SU-DHL-6 (cell line): ENCODE results near the gene SMAD3.

ENCODE experiments used
- H2AFZ ChIP-seq: fragments of 200-600 bp; sonication (generic); 2 replicates; pipeline ENCODE4 v1.6.1; 2014; ENCODE audit warnings: low read depth, mild to moderate bottlenecking, moderate library complexity, mixed read lengths, antibody characterized with exemption, low read length; ENCODE audit not compliant: severe bottlenecking
- H3F3A ChIP-seq: fragments of 200-600 bp; shearing (Covaris generic); 2 replicates; pipeline ENCODE4 v1.6.0; 2016; ENCODE audit warnings: antibody characterized with exemption, mild to moderate bottlenecking; ENCODE audit not compliant: insufficient read depth
- H3K27ac ChIP-seq: fragments of 200-600 bp; sonication (generic); 2 replicates; pipeline ENCODE4 v1.5.1; 2016; ENCODE audit warnings: low read depth, mild to moderate bottlenecking, low read length, moderate library complexity, mixed read lengths
- H3K27me3 ChIP-seq: fragments of 200-600 bp; sonication (generic), shearing (Covaris generic); 2 replicates; pipeline ENCODE4 v1.6.0; 2014; ENCODE audit warnings: mild to moderate bottlenecking, low read length
- H3K36me3 ChIP-seq: fragments of 200-600 bp; sonication (generic); 2 replicates; pipeline ENCODE4 v1.6.1; 2014; ENCODE audit warnings: mild to moderate bottlenecking, low read length, mixed read lengths
- H3K4me2 ChIP-seq: fragments of 300-600, 200-600 bp; shearing (Covaris generic), sonication (generic); 2 replicates; pipeline ENCODE4 v1.6.0; 2014; ENCODE audit warnings: low read length, low read depth, mild to moderate bottlenecking; ENCODE audit not compliant: poor library complexity, severe bottlenecking
- H3K4me3 ChIP-seq: fragments of 200-600 bp; sonication (generic); 2 replicates; pipeline ENCODE4 v1.5.1; 2014; ENCODE audit warnings: antibody characterized with exemption, low read length, mild to moderate bottlenecking, mixed read lengths; ENCODE audit not compliant: insufficient read depth, poor library complexity, severe bottlenecking
- H3K79me2 ChIP-seq: fragments of 200-600 bp; sonication (generic); 2 replicates; pipeline ENCODE4 v1.6.1; 2014; ENCODE audit warnings: mild to moderate bottlenecking, low read length, moderate library complexity; ENCODE audit not compliant: insufficient read depth
- H3K9ac ChIP-seq: fragments of 200-600 bp; sonication (generic); 2 replicates; pipeline ENCODE4 v1.7.0; 2014; ENCODE audit warnings: mild to moderate bottlenecking, low read length
- H3K9me2 ChIP-seq: fragments of 200-600 bp; sonication (generic); replicated peaks from 2 replicates; pipeline ENCODE4 v1.6.1; 2014; ENCODE audit warnings: low read length; ENCODE audit not compliant: insufficient read depth
- H3K9me3 ChIP-seq: fragments of 200-600 bp; sonication (generic); 2 replicates; pipeline ENCODE4 v1.6.1; 2014; ENCODE audit warnings: low read length, mixed read lengths; ENCODE audit not compliant: insufficient read depth
- H4K20me1 ChIP-seq: fragments of 200-600 bp; sonication (generic); 2 replicates; pipeline ENCODE4 v1.6.1; 2014; ENCODE audit warnings: low read depth, mild to moderate bottlenecking, antibody characterized with exemption, low read length, moderate library complexity, mixed read lengths
- EZH2phosphoT487 ChIP-seq: fragments of 200-600 bp; sonication (generic), shearing (Covaris generic); conservative IDR thresholded peaks from 2 replicates; pipeline ENCODE4 v1.6.1; 2018; ENCODE audit warnings: mild to moderate bottlenecking, antibody characterized with exemption, low read length, moderate library complexity, mixed read lengths
- TF ChIP-seq, protein P1 (sequence below): fragments of 200-600 bp; sonication (generic); IDR thresholded peaks from one replicate; pipeline ENCODE4 v1.5.1; 2017; ENCODE audit warnings: antibody characterized with exemption, mild to moderate bottlenecking, low read length, moderate library complexity; ENCODE audit not compliant: insufficient read depth, poor library complexity, severe bottlenecking

SMAD3 gene

DNA sequence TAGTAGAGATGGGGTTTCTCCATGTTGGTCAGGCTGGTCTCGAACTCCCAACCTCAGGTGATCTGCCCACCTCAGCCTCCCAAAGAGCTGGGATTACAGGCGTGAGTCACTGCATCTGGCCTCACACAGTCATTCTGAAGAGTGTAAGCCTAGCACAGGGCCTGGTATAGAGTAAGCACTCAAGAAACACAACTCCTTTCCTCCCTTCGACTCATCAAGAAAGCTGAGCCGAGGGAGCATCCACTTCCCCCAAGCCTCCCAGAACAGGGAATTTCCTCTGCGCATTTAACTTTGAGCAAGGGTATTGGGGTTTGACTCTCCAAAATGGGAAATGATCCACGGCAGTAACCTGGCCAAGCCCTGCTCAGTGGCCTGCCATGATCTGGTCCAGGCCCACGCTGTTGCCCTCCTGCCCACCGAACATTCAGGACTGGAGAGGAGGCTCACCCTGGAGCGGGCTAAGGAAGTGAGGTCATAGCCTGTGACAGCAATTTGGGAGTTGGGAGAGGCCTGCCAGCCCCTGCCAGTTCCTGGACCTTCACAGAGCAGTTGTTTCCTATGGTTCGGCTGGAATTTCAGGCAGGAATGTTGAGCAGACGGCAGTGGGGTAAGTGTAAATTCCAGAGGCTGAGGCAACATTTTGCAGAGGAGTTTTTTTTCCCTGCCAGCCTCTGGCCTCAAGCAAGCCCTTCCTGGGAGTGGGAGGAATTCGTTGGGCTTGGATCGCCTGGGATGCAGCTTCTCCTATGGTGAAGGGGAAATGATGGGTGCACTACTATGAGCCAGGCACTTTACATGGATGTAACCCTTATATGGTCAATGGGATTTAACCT lies 21.2 kb upstream of the SMAD3 start:
- Histone ChIP-seq H3K9me3 (no peaks in the 10 kb centered on the region), H3K27me3 (no peaks in the 10 kb centered on the region), H2AFZ (no peak overlapping the region), H3K27ac (no peak overlapping the region), H3K9me2 (no peaks in the 10 kb centered on the region), H3K4me2 (no peak overlapping the region), H3K79me2 (no peaks in the 10 kb centered on the region), H4K20me1 (no peaks in the 10 kb centered on the region), H3K36me3 (no peaks in the 10 kb centered on the region), H3K9ac (no peak overlapping the region), H3K4me3 (no peak overlapping the region), H3F3A (no peaks in the 10 kb centered on the region)
- TF ChIP-seq, protein P1, sequence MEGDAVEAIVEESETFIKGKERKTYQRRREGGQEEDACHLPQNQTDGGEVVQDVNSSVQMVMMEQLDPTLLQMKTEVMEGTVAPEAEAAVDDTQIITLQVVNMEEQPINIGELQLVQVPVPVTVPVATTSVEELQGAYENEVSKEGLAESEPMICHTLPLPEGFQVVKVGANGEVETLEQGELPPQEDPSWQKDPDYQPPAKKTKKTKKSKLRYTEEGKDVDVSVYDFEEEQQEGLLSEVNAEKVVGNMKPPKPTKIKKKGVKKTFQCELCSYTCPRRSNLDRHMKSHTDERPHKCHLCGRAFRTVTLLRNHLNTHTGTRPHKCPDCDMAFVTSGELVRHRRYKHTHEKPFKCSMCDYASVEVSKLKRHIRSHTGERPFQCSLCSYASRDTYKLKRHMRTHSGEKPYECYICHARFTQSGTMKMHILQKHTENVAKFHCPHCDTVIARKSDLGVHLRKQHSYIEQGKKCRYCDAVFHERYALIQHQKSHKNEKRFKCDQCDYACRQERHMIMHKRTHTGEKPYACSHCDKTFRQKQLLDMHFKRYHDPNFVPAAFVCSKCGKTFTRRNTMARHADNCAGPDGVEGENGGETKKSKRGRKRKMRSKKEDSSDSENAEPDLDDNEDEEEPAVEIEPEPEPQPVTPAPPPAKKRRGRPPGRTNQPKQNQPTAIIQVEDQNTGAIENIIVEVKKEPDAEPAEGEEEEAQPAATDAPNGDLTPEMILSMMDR, result no peak
- TF ChIP-seq EZH2phosphoT487, result no peak

DNA sequence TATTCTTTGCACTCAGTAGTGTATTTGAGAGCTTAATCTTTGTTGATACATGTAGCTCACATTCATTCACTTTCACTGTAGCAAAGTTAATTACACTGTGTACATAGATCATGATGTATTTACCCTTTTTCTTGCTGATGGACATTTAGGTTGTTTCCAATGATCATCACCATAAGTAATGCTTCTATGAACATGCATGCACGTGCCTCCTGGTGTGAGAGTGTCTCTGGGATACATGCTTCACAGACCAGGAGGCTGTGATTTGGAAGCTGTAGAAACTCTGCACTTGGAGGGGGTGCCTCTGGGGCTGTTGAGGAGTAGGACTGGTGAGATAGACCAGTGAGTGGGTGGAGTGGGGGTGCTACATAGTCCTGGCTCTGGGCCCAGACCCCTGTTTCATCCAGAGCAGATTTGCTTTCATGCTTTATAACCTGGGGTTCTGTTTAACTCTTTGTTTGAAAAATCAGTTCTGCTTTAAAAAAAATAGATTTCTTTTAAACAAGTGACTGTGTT lies 18.2 kb upstream of the SMAD3 start:
- no peak overlapping the region for H3K27ac ChIP-seq
- no peak overlapping the region for H3K4me2 ChIP-seq
- no peaks in the 10 kb centered on the region for H3F3A ChIP-seq
- H3K4me3 ChIP-seq, result no peak overlapping the region
- no peaks in the 10 kb centered on the region for H3K36me3 ChIP-seq
- no peak overlapping the region for H2AFZ ChIP-seq
- no peaks in the 10 kb centered on the region for H3K79me2 ChIP-seq
- no peaks in the 10 kb centered on the region for H3K9me3 ChIP-seq
- no peaks in the 10 kb centered on the region for H3K27me3 ChIP-seq
- H4K20me1 ChIP-seq, result no peaks in the 10 kb centered on the region
- H3K9me2 ChIP-seq, result no peaks in the 10 kb centered on the region
- TF ChIP-seq, protein P1, result no peak
- TF ChIP-seq EZH2phosphoT487, result no peak
- H3K9ac ChIP-seq, result no peak overlapping the region

DNA sequence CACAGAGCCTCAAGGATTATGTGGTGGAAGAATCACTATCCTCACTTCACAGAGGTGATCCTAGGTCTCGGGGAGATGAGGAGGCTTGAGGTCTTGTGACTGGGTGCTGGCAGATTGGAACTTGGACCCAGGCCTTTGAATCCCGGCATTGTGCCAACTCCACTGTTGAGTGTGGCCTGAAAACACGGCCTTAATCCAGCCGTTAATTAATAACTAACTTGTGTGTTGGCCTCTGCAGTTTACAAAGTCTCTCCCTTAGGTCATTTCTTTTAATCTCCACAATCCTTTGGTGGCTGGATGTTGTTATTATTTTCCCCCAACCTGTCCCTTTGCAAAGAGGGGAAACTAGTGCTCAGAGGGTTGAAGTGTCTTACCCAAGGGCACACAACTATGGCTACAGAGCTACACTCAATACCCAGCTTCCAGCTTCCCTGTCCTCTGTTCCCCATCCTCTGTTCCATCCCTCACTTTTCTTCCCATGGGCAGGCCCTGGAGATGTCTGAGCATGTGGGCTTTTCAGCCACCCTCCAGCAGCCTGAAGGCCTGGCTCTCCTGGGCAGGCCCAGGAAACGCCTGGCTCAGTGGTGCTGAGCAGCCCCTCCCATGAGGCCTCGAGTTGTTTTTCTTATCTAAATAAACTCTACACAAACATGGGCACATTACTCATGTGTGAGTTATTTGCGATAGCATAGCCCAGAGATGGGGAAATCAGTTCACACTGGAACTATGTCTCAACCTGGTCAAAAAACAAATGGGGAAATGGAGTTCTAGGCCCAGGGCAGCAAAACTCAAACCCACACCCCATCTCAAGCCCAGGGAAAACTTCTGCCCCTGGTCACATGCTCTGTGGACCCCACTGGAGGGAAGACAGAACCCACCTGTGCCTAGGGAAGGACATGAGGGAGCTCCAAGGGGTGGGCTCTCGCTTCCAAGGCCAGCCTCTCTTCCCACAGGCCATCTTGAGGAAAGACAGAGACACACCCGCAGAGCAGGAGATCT lies 16.8 kb upstream of the SMAD3 start:
- no peak overlapping the region for H2AFZ ChIP-seq
- H3K9ac ChIP-seq, result no peak overlapping the region
- H3F3A ChIP-seq, result no peaks in the 10 kb centered on the region
- H3K27ac ChIP-seq, result no peak overlapping the region
- H3K36me3 ChIP-seq, result no peaks in the 10 kb centered on the region
- TF ChIP-seq, protein P1, result no peak
- TF ChIP-seq EZH2phosphoT487, result no peak
- H3K27me3 ChIP-seq, result no peaks in the 10 kb centered on the region
- no peaks in the 10 kb centered on the region for H4K20me1 ChIP-seq
- no peak overlapping the region for H3K4me2 ChIP-seq
- no peaks in the 10 kb centered on the region for H3K79me2 ChIP-seq
- no peak overlapping the region for H3K4me3 ChIP-seq
- H3K9me3 ChIP-seq, result no peaks in the 10 kb centered on the region
- no peaks in the 10 kb centered on the region for H3K9me2 ChIP-seq
